Keratinocyte (primary cell): ENCODE measurements around the gene BCL2L1. TPM values are rescaled to one million over a fixed set of nuclear protein-coding genes. Genes with fewer than 3 reads are reported as not detected.

Experiments
- DNase-seq: peaks from one replicate; pipeline ENCODE4 v3.0.0-alpha.2; 2011; ENCODE audit warnings: low read depth, missing footprints, low spot score
- FAIRE-seq: peaks from 2 replicates; lab custom pipeline; 2011; peaks lifted over from hg19 to GRCh38; lab: Jason Lieb, UNC
- H2AFZ ChIP-seq: 2 replicates; pipeline ENCODE4 v1.6.0; 2012; ENCODE audit warnings: low read length, control low read depth, inconsistent platforms; ENCODE audit not compliant: control insufficient read depth
- H3K27ac ChIP-seq: 2 replicates; pipeline ENCODE4 v1.5.1; 2011; ENCODE audit warnings: low read length; ENCODE audit not compliant: control insufficient read depth, insufficient read depth
- H3K27me3 ChIP-seq: 3 replicates; pipeline ENCODE4 v1.6.0; 2011; ENCODE audit warnings: low read length; ENCODE audit not compliant: control insufficient read depth, insufficient read depth; ENCODE audit errors: extremely low read depth
- H3K36me3 ChIP-seq, 2 experiments: 2 replicates in 1 of 2; 3 replicates in 1 of 2; pipeline ENCODE4 v1.5.1; 2011; ENCODE audit warnings: low read length in 2 of 2, mild to moderate bottlenecking in 1 of 2; ENCODE audit not compliant: control insufficient read depth in 2 of 2, insufficient read depth in 2 of 2; ENCODE audit errors: extremely low read depth in 1 of 2
- H3K4me1 ChIP-seq: 3 replicates; pipeline ENCODE4 v1.5.1; 2011; ENCODE audit warnings: low read length; ENCODE audit not compliant: control insufficient read depth, insufficient read depth; ENCODE audit errors: extremely low read depth
- H3K4me2 ChIP-seq: 3 replicates; pipeline ENCODE4 v1.6.0; 2011; ENCODE audit warnings: low read depth, low read length; ENCODE audit not compliant: control insufficient read depth, insufficient read depth; ENCODE audit errors: extremely low read depth
- H3K4me3 ChIP-seq, 3 experiments: fragments of 200-600 bp in 1 of 3; sonication (generic) in 1 of 3; 2 replicates in 2 of 3; 3 replicates in 1 of 3; pipeline ENCODE4 v1.5.1; 2011 to 2016; ENCODE audit warnings: low read length in 3 of 3, mild to moderate bottlenecking in 3 of 3, control low read depth in 2 of 3, inconsistent platforms in 1 of 3, low read depth in 1 of 3, mixed read lengths in 1 of 3, mixed run types in 1 of 3, moderate library complexity in 1 of 3; ENCODE audit not compliant: control insufficient read depth in 2 of 3, insufficient read depth in 2 of 3; ENCODE audit errors: extremely low read depth in 1 of 3
- H3K79me2 ChIP-seq: 2 replicates; pipeline ENCODE4 v1.6.0; 2012; ENCODE audit warnings: low read length; ENCODE audit not compliant: control insufficient read depth, insufficient read depth
- H3K9ac ChIP-seq: 3 replicates; pipeline ENCODE4 v1.6.0; 2011; ENCODE audit warnings: low read length; ENCODE audit not compliant: control insufficient read depth, insufficient read depth; ENCODE audit errors: extremely low read depth
- H3K9me1 ChIP-seq: 3 replicates; pipeline ENCODE4 v1.6.0; 2011; ENCODE audit warnings: low read length; ENCODE audit not compliant: control insufficient read depth, insufficient read depth; ENCODE audit errors: extremely low read depth
- H3K9me3 ChIP-seq: 2 replicates; pipeline ENCODE4 v1.5.1; 2012; ENCODE audit warnings: low read depth, low read length; ENCODE audit not compliant: control insufficient read depth
- H4K20me1 ChIP-seq: 3 replicates; pipeline ENCODE4 v1.6.0; 2011; ENCODE audit warnings: low read length; ENCODE audit not compliant: control insufficient read depth, insufficient read depth; ENCODE audit errors: extremely low read depth
- EZH2 ChIP-seq: IDR thresholded peaks from one replicate; pipeline ENCODE4 v1.6.1; 2012; ENCODE audit warnings: inconsistent platforms, mild to moderate bottlenecking, low read length, moderate library complexity
- dilution Hi-C: fragments of 300-500 bp; cut with MboI; formaldehyde crosslinking; loops from one replicate; pipeline ENCODE4 v1.7.0; 2020; ENCODE audit warnings: low sequenced_read_pairs; ENCODE audit not compliant: extremely low pct_ligation_motif_present
- polyA plus RNA-seq, 5 experiments: library from polyadenylated mRNA; depleted of rRNA in 3 of 5; stranded (reverse) in 3 of 5; stranded (forward) in 1 of 5; unstranded in 1 of 5; fragments of >200 nt; gene quantifications; 1 replicate in 1 of 5; 2 replicates in 3 of 5; 3 replicates in 1 of 5; pipeline versions ENCODE4 v1.2.1 to v1.2.3, GENCODE V29; 2011 to 2012; ENCODE audit warnings: missing spikeins in 2 of 5, low read depth in 1 of 5, low replicate concordance in 1 of 5
- TF ChIP-seq, protein P1 (sequence below), 3 experiments: IDR thresholded peaks in 1 of 3; conservative IDR thresholded peaks in 1 of 3; optimal IDR thresholded peaks in 1 of 3; 2 replicates in 2 of 3; 3 replicates in 1 of 3; pipeline versions ENCODE3 to v1.5.1; 2011; ENCODE audit warnings: low read length in 3 of 3, mild to moderate bottlenecking in 3 of 3, moderate library complexity in 2 of 3, control low read depth in 1 of 3, inconsistent platforms in 1 of 3; ENCODE audit not compliant: insufficient read depth in 2 of 3; ENCODE audit errors: extremely low read depth in 1 of 3

BCL2L1 gene
- polyA plus RNA-seq, 1 donor (not counting 4 experiments of a cell fraction or from before 2014, with no cell fraction given), result 109 TPM

- dilution Hi-C loops, result no loop called here
- Histone ChIP-seq H2AFZ (no peak overlapping the region), H3K9ac (no peak overlapping the region), H3K4me1 (peaks cover 69% of the 10 kb centered on the region), H3K27ac (peak overlapping the region; percentile 97), H3K27me3 (no peaks in the 10 kb centered on the region), H3K9me3 (no peaks in the 10 kb centered on the region), H3K9me1 (peaks cover 6% of the 10 kb centered on the region), H3K36me3 (peaks cover 23 to 67% of the 10 kb centered on the region in 2 experiments), H3K4me3 (no peak overlapping the region), H3K79me2 (peaks cover 82% of the 10 kb centered on the region), H4K20me1 (no peaks in the 10 kb centered on the region), H3K4me2 (no peak overlapping the region)
- DNase-seq, result no peak
- no peak for TF ChIP-seq EZH2
- TF ChIP-seq, protein P1, sequence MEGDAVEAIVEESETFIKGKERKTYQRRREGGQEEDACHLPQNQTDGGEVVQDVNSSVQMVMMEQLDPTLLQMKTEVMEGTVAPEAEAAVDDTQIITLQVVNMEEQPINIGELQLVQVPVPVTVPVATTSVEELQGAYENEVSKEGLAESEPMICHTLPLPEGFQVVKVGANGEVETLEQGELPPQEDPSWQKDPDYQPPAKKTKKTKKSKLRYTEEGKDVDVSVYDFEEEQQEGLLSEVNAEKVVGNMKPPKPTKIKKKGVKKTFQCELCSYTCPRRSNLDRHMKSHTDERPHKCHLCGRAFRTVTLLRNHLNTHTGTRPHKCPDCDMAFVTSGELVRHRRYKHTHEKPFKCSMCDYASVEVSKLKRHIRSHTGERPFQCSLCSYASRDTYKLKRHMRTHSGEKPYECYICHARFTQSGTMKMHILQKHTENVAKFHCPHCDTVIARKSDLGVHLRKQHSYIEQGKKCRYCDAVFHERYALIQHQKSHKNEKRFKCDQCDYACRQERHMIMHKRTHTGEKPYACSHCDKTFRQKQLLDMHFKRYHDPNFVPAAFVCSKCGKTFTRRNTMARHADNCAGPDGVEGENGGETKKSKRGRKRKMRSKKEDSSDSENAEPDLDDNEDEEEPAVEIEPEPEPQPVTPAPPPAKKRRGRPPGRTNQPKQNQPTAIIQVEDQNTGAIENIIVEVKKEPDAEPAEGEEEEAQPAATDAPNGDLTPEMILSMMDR (optimal IDR thresholded peaks at IDR 0.05 in 1 of 3, IDR thresholded peaks at IDR 0.05 in 1 of 3, conservative IDR thresholded peaks at IDR 0.05 in 1 of 3; ENCODE audit: extremely low read depth in 1 of 3, insufficient read depth in 2 of 3, low read length in 3 of 3), result no peak
- no peak for FAIRE-seq
These were observed 15.4 kb downstream of the BCL2L1 start for GRCh38 chr20:31707258-31707615.

DNA sequence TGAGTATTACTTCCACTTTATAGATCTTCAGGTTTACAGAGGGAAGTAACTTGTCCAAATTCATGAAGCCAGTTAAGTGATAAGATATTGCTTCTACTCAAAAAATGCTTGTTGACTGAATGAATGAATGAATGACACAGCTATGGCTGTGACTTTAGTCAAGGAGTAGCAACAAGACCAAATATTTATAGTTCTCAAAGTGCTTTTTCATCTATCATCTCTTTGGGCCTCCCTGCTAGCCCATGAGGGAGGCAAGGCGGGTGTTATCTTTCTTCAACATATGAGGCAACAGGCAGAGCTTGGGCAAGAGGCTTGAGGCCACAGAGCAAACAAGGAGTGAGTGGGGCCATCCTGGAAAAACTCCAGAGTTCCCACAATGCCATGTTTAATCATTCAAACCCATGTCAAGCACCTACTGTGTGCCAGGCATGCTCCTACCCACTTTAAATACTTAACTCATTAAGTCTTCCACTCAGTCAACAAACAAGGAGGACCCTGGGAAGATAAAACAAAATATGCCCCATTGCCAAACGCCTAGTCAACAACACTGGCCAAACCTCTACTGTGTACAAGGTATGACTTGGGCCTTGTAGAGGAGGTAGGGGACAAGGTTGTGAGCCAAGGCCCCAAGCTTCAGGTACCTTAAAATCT is 15.9 kb downstream of the BCL2L1 start:
- Histone ChIP-seq H3K4me3 (no peak overlapping the region), H3K4me1 (peaks cover 68% of the 10 kb centered on the region), H3K27ac (peak overlapping the region; percentile 97), H3K9ac (no peak overlapping the region), H3K27me3 (no peaks in the 10 kb centered on the region), H3K9me1 (peaks cover 6% of the 10 kb centered on the region), H3K4me2 (no peak overlapping the region), H3K9me3 (no peaks in the 10 kb centered on the region), H3K36me3 (peaks cover 23 to 67% of the 10 kb centered on the region in 2 experiments), H3K79me2 (peaks cover 82% of the 10 kb centered on the region), H2AFZ (no peak overlapping the region), H4K20me1 (no peaks in the 10 kb centered on the region)
- TF ChIP-seq EZH2, result no peak
- TF ChIP-seq, protein P1 (optimal IDR thresholded peaks at IDR 0.05 in 1 of 3, IDR thresholded peaks at IDR 0.05 in 1 of 3, conservative IDR thresholded peaks at IDR 0.05 in 1 of 3; ENCODE audit: extremely low read depth in 1 of 3, insufficient read depth in 2 of 3, low read length in 3 of 3), result no peak
- DNase-seq (no peak), FAIRE-seq (no peak)
- dilution Hi-C loops, result no loop called here
